IMR-90 (cell line): ENCODE data around the gene TSHZ1. TPM values are rescaled to one million over a fixed set of nuclear protein-coding genes. Genes with fewer than 3 reads are reported as not detected.

Experiments used
- ATAC-seq: fragments of 200-7000 bp; cut with Tn5 transposase; 2 replicates; pipeline ENCODE4 v1.9.1; 2020; ENCODE audit warnings: low read depth, mild to moderate bottlenecking, moderate library complexity
- BruUV-seq: library from RNA; stranded (reverse); fragments of 400-500 nt; replicated peaks from 2 replicates; lab custom pipeline; 2021; lab: Mats Ljungman, UMichigan
- CTCF ChIA-PET: fragments of 300-600 bp; formaldehyde crosslinking; extraction: SDS; loops from one replicate; lab custom pipeline; 2021; ENCODE audit warnings: antibody characterized with exemption; lab: Yijun Ruan, JAX
- POLR2A ChIA-PET: fragments of 300-600 bp; sonication (Branson Sonifier 250); formaldehyde crosslinking; loops from one replicate; lab custom pipeline; 2022; ENCODE audit warnings: antibody characterized with exemption; ENCODE audit not compliant: unreplicated experiment; lab: Charles Lee
- DNase-seq: peaks from one replicate; pipeline ENCODE4 v3.0.0; 2013
- H2AFZ ChIP-seq: replicated peaks from 2 replicates; pipeline ENCODE3; 2013; ENCODE audit warnings: low read length, mild to moderate bottlenecking; ENCODE audit not compliant: poor library complexity
- H2AK5ac ChIP-seq: 2 replicates; pipeline ENCODE4 v1.6.1; 2013; ENCODE audit warnings: low read depth, low read length, inconsistent platforms
- H2AK9ac ChIP-seq: replicated peaks from 2 replicates; pipeline ENCODE3; 2013; ENCODE audit warnings: mild to moderate bottlenecking, low read depth, low read length, moderate library complexity; ENCODE audit not compliant: poor library complexity
- H2BK120ac ChIP-seq: 2 replicates; pipeline ENCODE4 v1.6.1; 2013; ENCODE audit warnings: low read depth, low read length, inconsistent platforms
- H2BK15ac ChIP-seq: 3 replicates; pipeline ENCODE4 v1.6.1; 2013; ENCODE audit warnings: low read depth, low read length, inconsistent platforms
- H2BK20ac ChIP-seq: 2 replicates; pipeline ENCODE4 v1.6.1; 2013; ENCODE audit warnings: low read depth, mild to moderate bottlenecking, inconsistent platforms, low read length, moderate library complexity
- H2BK5ac ChIP-seq: 2 replicates; pipeline ENCODE4 v1.6.1; 2013; ENCODE audit warnings: mild to moderate bottlenecking, low read depth, low read length, inconsistent platforms; ENCODE audit not compliant: poor library complexity, severe bottlenecking
- H3K14ac ChIP-seq: replicated peaks from 2 replicates; pipeline ENCODE4 v1.6.1; 2013; ENCODE audit warnings: low read depth, low read length, inconsistent platforms
- H3K18ac ChIP-seq: 2 replicates; pipeline ENCODE4 v1.6.1; 2013; ENCODE audit warnings: low read depth, low read length, control low read depth
- H3K23ac ChIP-seq: 2 replicates; pipeline ENCODE4 v1.6.1; 2013; ENCODE audit warnings: low read depth, low read length, inconsistent platforms
- H3K27ac ChIP-seq: 2 replicates; pipeline ENCODE4 v1.5.1; 2013; ENCODE audit warnings: mild to moderate bottlenecking, control low read depth, low read length; ENCODE audit not compliant: insufficient read depth
- H3K27me3 ChIP-seq: 2 replicates; pipeline ENCODE4 v1.6.1; 2013; ENCODE audit warnings: low read length; ENCODE audit not compliant: control insufficient read depth, insufficient read depth
- H3K36me3 ChIP-seq: 2 replicates; pipeline ENCODE4 v1.6.1; 2013; ENCODE audit warnings: low read length, mixed read lengths; ENCODE audit not compliant: control insufficient read depth, insufficient read depth
- H3K4ac ChIP-seq: 2 replicates; pipeline ENCODE4 v1.6.1; 2013; ENCODE audit warnings: low read depth, low read length, inconsistent platforms
- H3K4me1 ChIP-seq: 2 replicates; pipeline ENCODE4 v1.6.1; 2013; ENCODE audit warnings: low read length, mixed read lengths; ENCODE audit not compliant: control insufficient read depth, insufficient read depth
- H3K4me2 ChIP-seq: 2 replicates; pipeline ENCODE4 v1.6.1; 2013; ENCODE audit warnings: low read depth, mild to moderate bottlenecking, control low read depth, low read length, moderate library complexity
- H3K4me3 ChIP-seq: 2 replicates; pipeline ENCODE4 v1.5.1; 2013; ENCODE audit warnings: low read depth, mild to moderate bottlenecking, control low read depth, low read length, moderate library complexity; ENCODE audit not compliant: insufficient read depth
- H3K56ac ChIP-seq: 2 replicates; pipeline ENCODE4 v1.6.1; 2013; ENCODE audit warnings: low read length, inconsistent platforms; ENCODE audit not compliant: insufficient read depth; ENCODE audit errors: extremely low read depth
- H3K79me1 ChIP-seq, 2 experiments: 2 replicates each; pipeline ENCODE4 v1.6.1; 2013; ENCODE audit warnings: low read length in 2 of 2, inconsistent platforms in 1 of 2, low read depth in 1 of 2
- H3K9ac ChIP-seq: 2 replicates; pipeline ENCODE4 v1.6.1; 2013; ENCODE audit warnings: low read depth, low read length, control low read depth
- H3K9me1 ChIP-seq: 2 replicates; pipeline ENCODE4 v1.6.1; 2013; ENCODE audit warnings: low read length, inconsistent platforms; ENCODE audit not compliant: insufficient read depth
- H3K9me3 ChIP-seq: 2 replicates; pipeline ENCODE4 v1.6.1; 2013; ENCODE audit warnings: low read length; ENCODE audit not compliant: control insufficient read depth, insufficient read depth
- H4K20me1 ChIP-seq: 2 replicates; pipeline ENCODE4 v1.6.1; 2013; ENCODE audit warnings: low read length, inconsistent platforms; ENCODE audit not compliant: insufficient read depth
- H4K5ac ChIP-seq: 2 replicates; pipeline ENCODE4 v1.6.1; 2013; ENCODE audit warnings: mild to moderate bottlenecking, low read depth, low read length, control low read depth
- H4K8ac ChIP-seq, 2 experiments: 2 replicates each; pipeline ENCODE4 v1.6.1; 2013; ENCODE audit warnings: low read depth in 2 of 2, low read length in 2 of 2, control low read depth in 1 of 2, inconsistent platforms in 1 of 2
- H4K91ac ChIP-seq: 2 replicates; pipeline ENCODE4 v1.6.1; 2013; ENCODE audit warnings: low read depth, low read length, inconsistent platforms; ENCODE audit not compliant: insufficient read depth
- BHLHE40 ChIP-seq: fragments of 150-350 bp; IDR thresholded peaks from 2 replicates; pipeline ENCODE4 v1.6.1; 2016; ENCODE audit warnings: mild to moderate bottlenecking, low read depth, low read length
- CHD1 ChIP-seq: IDR thresholded peaks from 2 replicates; pipeline ENCODE4 v1.6.1; 2012; ENCODE audit warnings: low read depth, low read length, improper control_type of control experiment
- FOS ChIP-seq: fragments of 150-350 bp; IDR thresholded peaks from 2 replicates; pipeline ENCODE4 v1.6.1; 2016; ENCODE audit warnings: low read depth, low read length
- MAFK ChIP-seq: IDR thresholded peaks from 2 replicates; pipeline ENCODE4 v1.6.1; 2012; ENCODE audit warnings: low read depth, low read length, improper control_type of control experiment
- MXI1 ChIP-seq: IDR thresholded peaks from 2 replicates; pipeline ENCODE4 v1.6.1; 2012; ENCODE audit warnings: low read depth, mild to moderate bottlenecking, low read length, moderate library complexity, borderline replicate concordance
- POLR2A ChIP-seq: IDR thresholded peaks from 2 replicates; pipeline ENCODE4 v1.6.1; 2012; ENCODE audit warnings: mild to moderate bottlenecking, low read depth, low read length
- RAD21 ChIP-seq: IDR thresholded peaks from 2 replicates; pipeline ENCODE4 v1.6.1; 2012; ENCODE audit warnings: low read length, improper control_type of control experiment
- RCOR1 ChIP-seq: IDR thresholded peaks from 2 replicates; pipeline ENCODE4 v1.6.1; 2012; ENCODE audit warnings: mild to moderate bottlenecking, low read length, improper control_type of control experiment; ENCODE audit not compliant: insufficient replicate concordance
- SMC3 ChIP-seq: fragments of 150-350 bp; IDR thresholded peaks from 2 replicates; pipeline ENCODE4 v1.6.1; 2016; ENCODE audit warnings: low read depth, mild to moderate bottlenecking, antibody characterized with exemption, low read length, moderate library complexity
- WGBS, 2 experiments: methylation state at CpG; one replicate each; pipeline versions ENCODE4 v1.1.5 to v1.1.7; 2013; ENCODE audit warnings: missing lambda C conversion rate in 2 of 2; ENCODE audit not compliant: insufficient read length in 1 of 2; ENCODE audit errors: extremely low coverage in 2 of 2; 5-methylcytosine and 5-hydroxymethylcytosine counted together
- dilution Hi-C: fragments of 300-500 bp; cut with HindIII; formaldehyde crosslinking; loops from one replicate; pipeline ENCODE4 v1.14.3; 2018; ENCODE audit warnings: low sequenced_read_pairs; ENCODE audit not compliant: unreplicated experiment
- in situ Hi-C: fragments of 300-500 bp; cut with MboI; formaldehyde crosslinking; loops from 3 replicates; pipeline ENCODE4 v1.14.3; 2019; ENCODE audit warnings: low sequenced_read_pairs, inconsistent platforms, mixed read lengths
- intact Hi-C: fragments of 100-400 bp; cut with micrococcal nuclease; formaldehyde crosslinking; loops from 2 replicates; pipeline ENCODE4 v1.10.0; 2022
- polyA plus RNA-seq, 3 experiments: library from polyadenylated mRNA; depleted of rRNA; stranded (reverse); fragments of >200 nt; gene quantifications; 2 replicates each; pipeline ENCODE4 v1.2.3, GENCODE V29; 2012; ENCODE audit warnings: low replicate concordance in 1 of 3
- total RNA-seq: library from RNA; depleted of rRNA; stranded (reverse); fragments of >200 nt; gene quantifications from 2 replicates; pipeline ENCODE4 v1.2.3, GENCODE V29; 2012
- TF ChIP-seq, protein P1 (sequence below): fragments of 150-350 bp; IDR thresholded peaks from 2 replicates; pipeline ENCODE4 v1.6.1; 2016; ENCODE audit warnings: low read depth, mild to moderate bottlenecking, low read length, moderate library complexity, borderline replicate concordance

Gene TSHZ1
- total and polyA plus RNA-seq, 2 of the 4 experiments (the other 2 are of a cell fraction): 7.1 to 10.0 TPM

DNA sequence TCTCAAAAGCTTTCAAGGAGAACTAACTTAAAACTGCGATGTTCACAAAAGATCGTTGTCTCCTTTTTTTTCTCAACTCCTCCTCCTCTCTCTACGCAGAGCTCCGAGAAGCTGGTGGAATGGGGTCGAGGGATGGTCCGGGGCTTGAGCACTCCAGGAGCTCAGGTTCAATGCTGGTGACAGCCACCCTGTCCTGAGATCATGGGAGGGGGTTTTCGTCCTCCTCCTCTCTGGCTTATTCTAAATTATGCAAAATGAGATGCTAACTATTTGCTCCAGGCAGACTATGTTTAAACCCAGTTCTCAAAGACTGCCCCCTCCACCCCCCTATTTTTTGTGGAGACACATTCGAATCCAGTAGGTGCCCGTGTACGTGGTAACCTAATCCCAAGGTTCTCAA lies 11.8 kb downstream of the TSHZ1 start:
- Histone ChIP-seq H3K79me1 (peaks cover 9 to 57% of the 10 kb centered on the region in 2 experiments), H3K4ac (no peak overlapping the region), H3K27ac (no peak overlapping the region), H2AK5ac (no peak overlapping the region), H3K4me1 (peaks cover 6% of the 10 kb centered on the region), H3K36me3 (peaks cover 2% of the 10 kb centered on the region; the same call in 1 of the 2 replicates), H3K18ac (no peak overlapping the region), H4K5ac (no peak overlapping the region), H3K23ac (no peak overlapping the region), H3K14ac (no peak overlapping the region), H3K9ac (no peak overlapping the region), H2BK20ac (no peak overlapping the region), H3K56ac (no peak overlapping the region), H3K4me3 (no peak overlapping the region), H3K27me3 (no peaks in the 10 kb centered on the region), H2AFZ (no peak overlapping the region), H3K4me2 (no peak overlapping the region), H4K8ac (no peak overlapping the region), H3K9me3 (no peaks in the 10 kb centered on the region), H2BK15ac (no peak overlapping the region), H2BK5ac (no peak overlapping the region), H4K20me1 (no peaks in the 10 kb centered on the region; the same call in 1 of the 2 replicates), H2BK120ac (no peak overlapping the region), H2AK9ac (no peak overlapping the region), H3K9me1 (no peaks in the 10 kb centered on the region; the same call in 1 of the 2 replicates), H4K91ac (no peak overlapping the region)
- dilution Hi-C loops: no loop called here
- in situ Hi-C loops: loop anchor here (25.0 kb wide), 1 partner anchor 1140 kb away; no protein-coding TSS in a partner anchor
- no TSS peak for BruUV-seq
- no CpG with 5 or more reads among the region's 10 CpGs for WGBS, 2 experiments
- ChIA-PET POLR2A (no interaction called here), CTCF (no interaction called here)
- DNase-seq (no peak), ATAC-seq (no peak)
- intact Hi-C loops: no loop called here
- TF ChIP-seq POLR2A (no peak), RAD21 (no peak), FOS (no peak), BHLHE40 (no peak), CHD1 (no peak), RCOR1 (no peak), SMC3 (no peak), MAFK (no peak), MXI1 (no peak)
- TF ChIP-seq, protein P1, sequence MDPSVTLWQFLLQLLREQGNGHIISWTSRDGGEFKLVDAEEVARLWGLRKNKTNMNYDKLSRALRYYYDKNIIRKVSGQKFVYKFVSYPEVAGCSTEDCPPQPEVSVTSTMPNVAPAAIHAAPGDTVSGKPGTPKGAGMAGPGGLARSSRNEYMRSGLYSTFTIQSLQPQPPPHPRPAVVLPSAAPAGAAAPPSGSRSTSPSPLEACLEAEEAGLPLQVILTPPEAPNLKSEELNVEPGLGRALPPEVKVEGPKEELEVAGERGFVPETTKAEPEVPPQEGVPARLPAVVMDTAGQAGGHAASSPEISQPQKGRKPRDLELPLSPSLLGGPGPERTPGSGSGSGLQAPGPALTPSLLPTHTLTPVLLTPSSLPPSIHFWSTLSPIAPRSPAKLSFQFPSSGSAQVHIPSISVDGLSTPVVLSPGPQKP: no peak
